Measurements from ENCODE around the gene CADM2.

The CADM2 gene

GRCh38 chr3:85574006-85574705 lies 615.4 kb downstream of the CADM2 start (continued):
- no peak for TF ChIP-seq PRDM2 (tag by site-specific recombination; IDR thresholded peaks at IDR 0.05; ENCODE audit: borderline replicate concordance)
- no peak for TF ChIP-seq ZNF521 (tag by site-specific recombination; IDR thresholded peaks at IDR 0.05)
- TF ChIP-seq ZBTB21 (tag by site-specific recombination; IDR thresholded peaks at IDR 0.05), result no peak
- no peak for TF ChIP-seq ZNF221 (tag by site-specific recombination; IDR thresholded peaks at IDR 0.05; ENCODE audit: borderline replicate concordance)
- TF ChIP-seq ZNF292 (tag by site-specific recombination; IDR thresholded peaks at IDR 0.05; ENCODE audit: borderline replicate concordance, low read depth), result no peak

- Histone ChIP-seq H3K4me3 (ENCODE audit: low read depth, low read length) (no peak overlapping the region), H3K27ac (ENCODE audit: extremely low read depth, low read depth, low read length) (no peak overlapping the region), H3K9me3 (ENCODE audit: control insufficient read depth, insufficient read depth, low read depth, low read length) (no peaks in the 10 kb centered on the region), H3K36me3 (ENCODE audit: control insufficient read depth in 2 of 2, insufficient read depth in 1 of 2, low read length in 2 of 2) (no peaks in the 10 kb centered on the region), H3K4me1 (ENCODE audit: control insufficient read depth, insufficient read depth, low read length) (no peaks in the 10 kb centered on the region)
- no peak for TF ChIP-seq ZNF433 (tag by site-specific recombination; IDR thresholded peaks at IDR 0.05; ENCODE audit: low read depth)
- TF ChIP-seq ZNF155 (tag by site-specific recombination; IDR thresholded peaks at IDR 0.05), result no peak
- TF ChIP-seq ZFHX2 (tag by site-specific recombination; conservative IDR thresholded peaks at IDR 0.05), result no peak
- TF ChIP-seq ZNF654 (tag by site-specific recombination; IDR thresholded peaks at IDR 0.05; ENCODE audit: low read depth), result peak; percentile 68
- no peak for TF ChIP-seq ZFP69B (tag by site-specific recombination; IDR thresholded peaks at IDR 0.05)
- TF ChIP-seq ZNF138 (tag by site-specific recombination; IDR thresholded peaks at IDR 0.05; ENCODE audit: borderline replicate concordance), result no peak
- no peak for TF ChIP-seq SCRT2 (tag by site-specific recombination; IDR thresholded peaks at IDR 0.05)
- ChIA-PET POLR2A (no interaction called here), CTCF (interaction anchor here (0.7 to 1.1 kb wide), 3 partner anchors 16 to 78 kb away, joined by 3 read pairs; no protein-coding TSS in a partner anchor)
Measured at GRCh38 chr3:85576091-85576690, 617.4 kb downstream of the CADM2 start.

- Histone ChIP-seq H3K4me3 (ENCODE audit: low read depth, low read length) (no peak overlapping the region), H3K36me3 (ENCODE audit: control insufficient read depth in 2 of 2, insufficient read depth in 1 of 2, low read length in 2 of 2) (no peaks in the 10 kb centered on the region), H3K9me3 (ENCODE audit: control insufficient read depth, insufficient read depth, low read depth, low read length) (no peaks in the 10 kb centered on the region), H3K27ac (ENCODE audit: extremely low read depth, low read depth, low read length) (no peak overlapping the region), H3K4me1 (ENCODE audit: control insufficient read depth, insufficient read depth, low read length) (no peaks in the 10 kb centered on the region)
- CTCF ChIA-PET, result interaction anchor here (0.7 to 1.1 kb wide), 4 partner anchors 14 to 79 kb away, joined by 3 read pairs; no protein-coding TSS in a partner anchor
- POLR2A ChIA-PET, result no interaction called here
- TF ChIP-seq ZBTB26 (tag by site-specific recombination; optimal IDR thresholded peaks at IDR 0.05), result no peak
- TF ChIP-seq OVOL3 (tag by site-specific recombination; IDR thresholded peaks at IDR 0.05), result no peak
- no peak for TF ChIP-seq SALL2 (tag by site-specific recombination; IDR thresholded peaks at IDR 0.05; ENCODE audit: borderline replicate concordance)
- TF ChIP-seq ZNF416 (tag by site-specific recombination; IDR thresholded peaks at IDR 0.05), result no peak
- TF ChIP-seq ZNF785 (tag by site-specific recombination; IDR thresholded peaks at IDR 0.05), result no peak
- no peak for TF ChIP-seq SP2 (tag by site-specific recombination; IDR thresholded peaks at IDR 0.05)
- TF ChIP-seq ZNF670 (tag by site-specific recombination; IDR thresholded peaks at IDR 0.05; ENCODE audit: low read depth), result no peak
- TF ChIP-seq ZNF146 (tag by site-specific recombination; IDR thresholded peaks at IDR 0.05), result no peak
- no peak for TF ChIP-seq ZNF174 (tag by site-specific recombination; IDR thresholded peaks at IDR 0.05)
- TF ChIP-seq ZNF324 (tag by site-specific recombination; IDR thresholded peaks at IDR 0.05), result no peak
- no peak for TF ChIP-seq ZIC2 (tag by site-specific recombination; IDR thresholded peaks at IDR 0.05)
- TF ChIP-seq TCF7L2 (IDR thresholded peaks at IDR 0.05; ENCODE audit: borderline replicate concordance, low read depth, low read length), result no peak
- no peak for TF ChIP-seq ZNF157 (tag by site-specific recombination; IDR thresholded peaks at IDR 0.05)
Measured at GRCh38 chr3:85576697-85577200, 618.0 kb downstream of the CADM2 start.
